Uterus (tissue), 4 donors: Measurements from ENCODE around the gene PPM1H. TPM values are rescaled to one million over a fixed set of nuclear protein-coding genes. Genes with fewer than 3 reads are reported as not detected.
"Not testable (repeated sequence)": the region's sequence is repeated elsewhere in the genome, so short reads cannot be mapped to it uniquely, and the experiment has no call there.

Experiments used
- DNase-seq, 2 donors: peaks; one replicate each; pipeline ENCODE4 v3.0.0-alpha.2; 2019 to 2020
- H3K27ac ChIP-seq, 2 donors: fragments of 200-600 bp; sonication (generic); 1 replicate in 1 of 2; 2 replicates in 1 of 2; pipeline ENCODE4 v1.5.1; 2016 to 2018
- H3K27me3 ChIP-seq, 2 donors: fragments of 200-600 bp; sonication (generic); one replicate each; pipeline ENCODE4 v1.5.1; 2018 to 2019; ENCODE audit warnings: control low read depth in 1 of 2
- H3K36me3 ChIP-seq, 2 donors: fragments of 200-600 bp; sonication (generic); one replicate each; pipeline ENCODE4 v1.5.1; 2019; ENCODE audit warnings: control low read depth in 1 of 2
- H3K4me1 ChIP-seq, 2 donors: fragments of 200-600 bp; sonication (generic); one replicate each; pipeline ENCODE4 v1.5.1; 2018 to 2019; ENCODE audit warnings: control low read depth in 1 of 2
- H3K4me3 ChIP-seq, 2 donors: fragments of 200-600 bp; sonication (generic); 1 replicate in 1 of 2; 2 replicates in 1 of 2; pipeline ENCODE4 v1.5.1; 2018 to 2019; ENCODE audit warnings: mild to moderate bottlenecking in 1 of 2
- H3K9me3 ChIP-seq, 2 donors: fragments of 200-600 bp; sonication (generic); one replicate each; pipeline ENCODE4 v1.5.1; 2019; ENCODE audit warnings: control low read depth in 1 of 2
- POLR2A ChIP-seq, 2 donors: fragments of 450-650 bp; IDR thresholded peaks; one replicate each; pipeline ENCODE4 v1.6.1; 2016; ENCODE audit warnings: antibody characterized with exemption in 2 of 2, mild to moderate bottlenecking in 1 of 2, moderate library complexity in 1 of 2
- intact Hi-C: fragments of 100-400 bp; cut with DNase I; formaldehyde crosslinking; loops from one replicate; pipeline ENCODE4 v1.15.1; 2023; ENCODE audit warnings: low total_unique reads
- total RNA-seq, 4 donors: library from RNA; depleted of rRNA in 3 of 4; stranded (reverse); fragments of >200 nt in 3 of 4; gene quantifications; one replicate each; pipeline versions ENCODE4 v1.1.0 to v1.2.4, GENCODE V29; 2014 to 2023
- TF ChIP-seq, protein P1 (sequence below), 4 experiments: fragments of 200-600 bp in 2 of 4; fragments of 450-650 bp in 2 of 4; sonication (generic) in 2 of 4; IDR thresholded peaks; one replicate each; pipeline ENCODE4 v1.5.1; 2016 to 2019; ENCODE audit warnings: antibody characterized with exemption in 4 of 4, mild to moderate bottlenecking in 2 of 4, moderate library complexity in 1 of 4
- donor health status: DM: yes; HTN: yes; CAD: no.

The PPM1H gene
- total RNA-seq, 4 donors from 2014 or later, result 2.0 to 24.1 (median 6.6) TPM

GRCh38 chr12:62976110-62976662 lies 41.2 kb upstream of the PPM1H start:
- Histone ChIP-seq H3K4me3 (no peak overlapping the region), H3K27me3 (no peaks in the 10 kb centered on the region), H3K27ac (no peak overlapping the region), H3K4me1 (no peaks in the 10 kb centered on the region), H3K36me3 (no peaks in the 10 kb centered on the region), H3K9me3 (no peaks in the 10 kb centered on the region)
- intact Hi-C loops, result no loop called here
- DNase-seq, result no peak
- TF ChIP-seq POLR2A (IDR thresholded peaks at IDR 0.05), result no peak

GRCh38 chr12:62971769-62972525 lies 37.0 kb upstream of the PPM1H start:
- no peak overlapping the region for H3K27ac ChIP-seq
- intact Hi-C loops, result no loop called here

DNA sequence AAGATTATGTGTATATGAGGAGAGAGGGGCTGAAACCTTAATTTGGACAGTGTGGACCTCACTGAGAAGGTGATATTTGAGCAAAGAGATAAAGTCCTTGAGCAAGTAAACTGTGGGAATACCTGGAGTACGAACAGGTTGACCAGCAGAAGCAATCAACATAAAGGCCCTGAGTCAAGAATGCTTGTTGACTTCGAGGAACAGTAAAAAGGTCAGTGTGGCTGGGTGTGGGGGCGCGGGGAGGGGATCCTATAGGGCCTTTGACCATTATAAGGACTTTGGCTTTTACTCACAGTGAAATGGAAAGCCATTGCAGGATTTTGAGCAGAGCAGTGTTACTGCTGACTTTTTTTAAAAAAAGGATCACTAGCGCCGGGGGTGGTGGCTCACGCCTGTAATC lies 34.7 kb upstream of the PPM1H start:
- no peak for DNase-seq
- no peaks in the 10 kb centered on the region for H3K27me3 ChIP-seq
- H3K36me3 ChIP-seq, result no peaks in the 10 kb centered on the region
- TF ChIP-seq, protein P1, sequence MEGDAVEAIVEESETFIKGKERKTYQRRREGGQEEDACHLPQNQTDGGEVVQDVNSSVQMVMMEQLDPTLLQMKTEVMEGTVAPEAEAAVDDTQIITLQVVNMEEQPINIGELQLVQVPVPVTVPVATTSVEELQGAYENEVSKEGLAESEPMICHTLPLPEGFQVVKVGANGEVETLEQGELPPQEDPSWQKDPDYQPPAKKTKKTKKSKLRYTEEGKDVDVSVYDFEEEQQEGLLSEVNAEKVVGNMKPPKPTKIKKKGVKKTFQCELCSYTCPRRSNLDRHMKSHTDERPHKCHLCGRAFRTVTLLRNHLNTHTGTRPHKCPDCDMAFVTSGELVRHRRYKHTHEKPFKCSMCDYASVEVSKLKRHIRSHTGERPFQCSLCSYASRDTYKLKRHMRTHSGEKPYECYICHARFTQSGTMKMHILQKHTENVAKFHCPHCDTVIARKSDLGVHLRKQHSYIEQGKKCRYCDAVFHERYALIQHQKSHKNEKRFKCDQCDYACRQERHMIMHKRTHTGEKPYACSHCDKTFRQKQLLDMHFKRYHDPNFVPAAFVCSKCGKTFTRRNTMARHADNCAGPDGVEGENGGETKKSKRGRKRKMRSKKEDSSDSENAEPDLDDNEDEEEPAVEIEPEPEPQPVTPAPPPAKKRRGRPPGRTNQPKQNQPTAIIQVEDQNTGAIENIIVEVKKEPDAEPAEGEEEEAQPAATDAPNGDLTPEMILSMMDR (IDR thresholded peaks at IDR 0.05), result no peak
- intact Hi-C loops, result no loop called here
- H3K4me3 ChIP-seq, result no peak overlapping the region
- H3K4me1 ChIP-seq, result no peaks in the 10 kb centered on the region
- no peak overlapping the region for H3K27ac ChIP-seq
- H3K9me3 ChIP-seq, result no peaks in the 10 kb centered on the region

More at GRCh38 chr12:62971769-62972525, 37.0 kb upstream of the PPM1H start:
- Histone ChIP-seq H3K36me3 (no peaks in the 10 kb centered on the region), H3K9me3 (no peaks in the 10 kb centered on the region), H3K27me3 (no peaks in the 10 kb centered on the region), H3K4me3 (no peak overlapping the region), H3K4me1 (no peaks in the 10 kb centered on the region)
- TF ChIP-seq, protein P1 (IDR thresholded peaks at IDR 0.05), result no peak
- TF ChIP-seq POLR2A (IDR thresholded peaks at IDR 0.05), result no peak
- no peak for DNase-seq

- Histone ChIP-seq H3K4me1 (no peaks in the 10 kb centered on the region), H3K4me3 (no peak overlapping the region), H3K27me3 (no peaks in the 10 kb centered on the region), H3K27ac (no peak overlapping the region), H3K36me3 (no peaks in the 10 kb centered on the region), H3K9me3 (no peaks in the 10 kb centered on the region)
- DNase-seq, result no peak
- TF ChIP-seq POLR2A (IDR thresholded peaks at IDR 0.05), result no peak
- TF ChIP-seq, protein P1 (IDR thresholded peaks at IDR 0.05), result no peak
- intact Hi-C loops, result no loop called here
Measured at GRCh38 chr12:62967701-62968100, 32.8 kb upstream of the PPM1H start.

DNA sequence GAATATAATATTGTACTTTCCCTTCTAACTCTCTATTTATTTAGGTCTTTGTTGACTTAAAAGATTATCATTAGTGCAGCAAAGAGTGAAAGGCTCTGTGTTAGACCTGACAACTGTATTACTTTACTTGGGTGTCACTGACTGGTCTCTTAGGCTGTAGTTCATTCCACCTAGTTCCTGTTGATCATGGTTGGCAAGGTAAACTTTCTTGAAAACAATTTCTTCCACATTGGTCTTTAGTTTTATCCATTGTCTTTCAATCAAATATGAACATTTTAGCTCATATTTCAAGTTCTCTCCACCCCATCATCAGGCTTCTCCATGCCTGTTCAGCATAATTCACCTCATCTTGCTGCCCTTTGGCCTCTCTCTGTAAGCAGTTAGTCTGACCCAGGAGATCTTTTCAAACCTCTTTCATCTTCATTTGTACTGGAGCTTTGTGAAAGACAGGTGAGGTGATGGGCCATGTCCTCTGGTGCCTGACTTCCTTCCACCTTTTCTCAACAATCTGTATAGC lies 32.1 kb upstream of the PPM1H start:
- no peaks in the 10 kb centered on the region for H3K9me3 ChIP-seq

DNA sequence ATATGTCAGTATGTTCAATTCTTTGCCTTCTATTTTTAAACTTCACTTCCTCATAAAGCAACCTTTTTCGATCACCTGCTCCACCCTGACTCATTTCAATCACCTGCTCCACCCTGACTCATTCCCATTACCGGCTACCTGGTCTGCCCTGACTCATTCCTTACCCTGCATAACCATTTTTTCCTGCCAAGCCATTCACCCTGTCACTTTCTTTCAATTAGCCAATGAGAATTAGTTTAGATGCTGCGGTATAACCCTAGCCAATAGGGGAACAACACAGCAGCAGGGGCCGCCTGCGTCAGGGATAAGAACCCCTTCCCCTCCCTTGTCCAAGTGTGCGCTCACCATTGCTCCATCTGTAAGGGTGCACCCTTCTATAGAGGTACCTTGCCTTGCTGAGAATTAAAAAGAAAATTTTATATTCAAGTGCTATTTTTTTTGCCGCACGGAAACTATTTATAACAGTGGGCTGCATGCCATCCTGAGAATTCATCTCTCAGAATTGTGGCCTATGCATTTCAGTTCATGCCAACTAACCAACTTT lies 31.6 kb upstream of the PPM1H start:
- H3K27ac ChIP-seq, DNase-seq, H3K9me3 ChIP-seq, H3K4me3 ChIP-seq, H3K27me3 ChIP-seq, H3K4me1 ChIP-seq, intact Hi-C loops, H3K36me3 ChIP-seq: not testable (repeated sequence)

More for the DNA sequence above, 32.1 kb upstream of the PPM1H start:
- H3K4me3 ChIP-seq, result no peak overlapping the region
- H3K27me3 ChIP-seq, result no peaks in the 10 kb centered on the region
- no peak overlapping the region for H3K27ac ChIP-seq
- H3K36me3 ChIP-seq, result no peaks in the 10 kb centered on the region
- no peaks in the 10 kb centered on the region for H3K4me1 ChIP-seq
- no peak for DNase-seq
- no peak for TF ChIP-seq POLR2A (IDR thresholded peaks at IDR 0.05)
- TF ChIP-seq, protein P1 (IDR thresholded peaks at IDR 0.05), result no peak
- intact Hi-C loops, result no loop called here

GRCh38 chr12:62965700-62966099 lies 30.8 kb upstream of the PPM1H start:
- H3K9me3 ChIP-seq, DNase-seq, H3K4me1 ChIP-seq, H3K27me3 ChIP-seq, H3K36me3 ChIP-seq, H3K27ac ChIP-seq, H3K4me3 ChIP-seq, intact Hi-C loops: not testable (repeated sequence)

DNA sequence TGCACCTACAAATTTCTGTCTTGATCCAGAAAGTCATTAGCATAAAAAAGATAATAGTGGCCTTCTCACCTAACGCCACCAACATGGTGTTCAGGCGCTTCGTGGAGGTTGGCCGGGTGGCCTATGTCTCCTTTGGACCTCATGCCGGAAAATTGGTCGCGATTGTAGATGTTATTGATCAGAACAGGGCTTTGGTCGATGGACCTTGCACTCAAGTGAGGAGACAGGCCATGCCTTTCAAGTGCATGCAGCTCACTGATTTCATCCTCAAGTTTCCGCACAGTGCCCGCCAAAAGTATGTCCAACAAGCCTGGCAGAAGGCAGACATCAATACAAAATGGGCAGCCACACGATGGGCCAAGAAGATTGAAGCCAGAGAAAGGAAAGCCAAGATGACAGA lies 30.3 kb upstream of the PPM1H start:
- intact Hi-C loops, H3K36me3 ChIP-seq, H3K27ac ChIP-seq, DNase-seq, H3K9me3 ChIP-seq, H3K4me1 ChIP-seq, H3K27me3 ChIP-seq, H3K4me3 ChIP-seq: not testable (repeated sequence)
